Mucosa of gallbladder (tissue), 1 donor: ENCODE results near the gene IVD. TPM values are rescaled to one million over a fixed set of nuclear protein-coding genes. Genes with fewer than 3 reads are reported as not detected.
A peak's percentile ranks its signal among the peaks of the same experiment; 100 is the strongest.

Experiments
- DNase-seq: peaks from one replicate; pipeline ENCODE4 v3.0.0-alpha.2; 2020; ENCODE audit warnings: low spot score
- total RNA-seq: library from RNA; stranded (reverse); gene quantifications from one replicate; pipeline ENCODE4 v1.2.1, GENCODE V29; 2021
- donor health status: DM: no; HTN: no; CAD: no.

IVD gene
- total RNA-seq, 1 donor from 2014 or later, result 123 TPM

- no peak for DNase-seq
These were observed 53.9 kb downstream of the IVD start for GRCh38 chr15:40459391-40460015.

- DNase-seq, result no peak
These were observed 54.8 kb downstream of the IVD start for GRCh38 chr15:40460404-40460803.

- no peak for DNase-seq
These were observed 56.4 kb downstream of the IVD start for GRCh38 chr15:40461958-40462357.

- DNase-seq, result no peak
These were observed 57.7 kb downstream of the IVD start for GRCh38 chr15:40463279-40463678.

GRCh38 chr15:40463886-40464545 is 58.4 kb downstream of the IVD start:
- DNase-seq, result no peak

- DNase-seq, result no peak
These were observed 59.1 kb downstream of the IVD start for GRCh38 chr15:40464595-40465185.

GRCh38 chr15:40465939-40466338 is 60.3 kb downstream of the IVD start:
- no peak for DNase-seq

- no peak for DNase-seq
These were observed 61.0 kb downstream of the IVD start for GRCh38 chr15:40466426-40467260.

GRCh38 chr15:40467261-40467615 is 61.6 kb downstream of the IVD start:
- DNase-seq, result no peak

- DNase-seq, result no peak
These were observed 63.3 kb downstream of the IVD start for GRCh38 chr15:40468898-40469331.

- DNase-seq, result no peak
These were observed 64.3 kb downstream of the IVD start for GRCh38 chr15:40469776-40470390.

GRCh38 chr15:40470423-40471104 is 65.0 kb downstream of the IVD start, which contains the start of gene CHST14:
Gene CHST14 (plus strand): TSS chr15:40470984. CDS start chr15:40471214, 230 bp downstream.
- peak; percentile 22 for DNase-seq

Other genes with a start within 250 kb of the IVD start
- 1.4 TPM for gene BUB1B, start 244.7 kb upstream of the IVD start, total RNA-seq
- 7.9 TPM for gene PAK6, start 166.7 kb upstream of the IVD start, total RNA-seq
- 1.6 TPM for gene ANKRD63, start 122.7 kb upstream of the IVD start, total RNA-seq
- 36.4 TPM for gene PLCB2, start 97.9 kb upstream of the IVD start, total RNA-seq
- 44.2 TPM for gene INAFM2, start 82.1 kb upstream of the IVD start, total RNA-seq
- 107 TPM for gene CCDC9B, start 64.9 kb upstream of the IVD start, total RNA-seq
- 9.1 TPM for gene PHGR1, start 54.8 kb upstream of the IVD start, total RNA-seq
- 3.5 TPM for gene DISP2, start 47.6 kb upstream of the IVD start, total RNA-seq
- 12.2 TPM for gene KNSTRN, start 23.1 kb upstream of the IVD start, total RNA-seq
- 33.1 TPM for gene BAHD1, start 35.2 kb downstream of the IVD start, total RNA-seq
- 15.8 TPM for gene CHST14, start 65.2 kb downstream of the IVD start, total RNA-seq
- gene CCDC32, start 159.2 kb downstream of the IVD start, total RNA-seq, result 33.0 TPM
- 8.1 TPM for gene RPUSD2, start 163.5 kb downstream of the IVD start, total RNA-seq
- 2.3 TPM for gene KNL1, start 188.5 kb downstream of the IVD start, total RNA-seq